Esophagus muscularis mucosa (tissue), 4 donors: ENCODE measurements around the gene AFTPH.

Experiments
- CTCF ChIP-seq, 3 experiments: fragments of 200-600 bp in 2 of 3; fragments of 450-650 bp in 1 of 3; sonication (generic) in 2 of 3; IDR thresholded peaks; one replicate each; pipeline ENCODE4 v1.5.1; 2017 to 2019; ENCODE audit warnings: antibody characterized with exemption in 3 of 3, mild to moderate bottlenecking in 2 of 3, moderate library complexity in 1 of 3
- EP300 ChIP-seq: sonication (generic); formaldehyde crosslinking; IDR thresholded peaks from one replicate; pipeline ENCODE4 v1.6.1; 2017; ENCODE audit warnings: antibody characterized with exemption
- POLR2A ChIP-seq: fragments of 450-650 bp; IDR thresholded peaks from one replicate; pipeline ENCODE4 v1.6.1; 2017; ENCODE audit warnings: antibody characterized with exemption, moderate library complexity, mild to moderate bottlenecking, low read depth
- POLR2AphosphoS5 ChIP-seq, 2 donors: sonication (generic); formaldehyde crosslinking; IDR thresholded peaks; one replicate each; pipeline ENCODE4 v1.6.1; 2017; ENCODE audit warnings: antibody characterized with exemption in 2 of 2

- TF ChIP-seq CTCF (IDR thresholded peaks at IDR 0.05): no peak
- no peak for TF ChIP-seq POLR2AphosphoS5 (IDR thresholded peaks at IDR 0.05)
- no peak for TF ChIP-seq POLR2A
- TF ChIP-seq EP300: no peak
These were observed 63.4 kb downstream of the AFTPH start for GRCh38 chr2:64587561-64587960.
